HEK293 (cell line): Measurements from ENCODE around the gene MYLK2.

Experiments
- CTCF ChIA-PET: fragments of 350-600 bp; formaldehyde crosslinking; extraction: SDS; loops from one replicate; lab custom pipeline; 2021; ENCODE audit warnings: antibody characterized with exemption; lab: Yijun Ruan, JAX
- POLR2A ChIA-PET: fragments of 300-600 bp; formaldehyde crosslinking; extraction: SDS; loops from one replicate; lab custom pipeline; 2020; ENCODE audit warnings: antibody characterized with exemption, inconsistent platforms; lab: Yijun Ruan, JAX
- H3K27ac ChIP-seq: fragments of 200-500 bp; sonication (Bioruptor generic); 2 replicates; pipeline ENCODE4 v1.5.1; 2014; ENCODE audit warnings: low read depth, low read length, control low read depth, inconsistent platforms; ENCODE audit errors: extremely low read depth
- H3K36me3 ChIP-seq, 2 experiments: fragments of 200-500 bp in 1 of 2; sonication (Bioruptor generic) in 1 of 2; 1 replicate in 1 of 2; 2 replicates in 1 of 2; pipeline ENCODE4 v1.5.1; 2014 to 2017; ENCODE audit warnings: inconsistent platforms in 2 of 2, low read length in 2 of 2; ENCODE audit not compliant: control insufficient read depth in 2 of 2, insufficient read depth in 1 of 2
- H3K4me1 ChIP-seq: fragments of 200-500 bp; sonication (Bioruptor generic); 2 replicates; pipeline ENCODE4 v1.5.1; 2014; ENCODE audit warnings: mild to moderate bottlenecking, low read length, inconsistent platforms; ENCODE audit not compliant: control insufficient read depth, insufficient read depth
- H3K4me3 ChIP-seq: 2 replicates; pipeline ENCODE4 v1.5.1; 2011; ENCODE audit warnings: low read depth, mild to moderate bottlenecking, control low read depth, low read length, moderate library complexity
- H3K9me3 ChIP-seq: fragments of 200-500 bp; sonication (Bioruptor generic); 2 replicates; pipeline ENCODE4 v1.5.1; 2014; ENCODE audit warnings: low read depth, low read length, inconsistent platforms; ENCODE audit not compliant: control insufficient read depth, insufficient read depth
- BCL6B ChIP-seq: fragments of 450-650 bp; formaldehyde crosslinking; IDR thresholded peaks from 2 replicates; pipeline ENCODE4 v1.5.1; 2017; ENCODE audit warnings: missing biosample characterization, missing genetic modification characterization
- GLIS1 ChIP-seq: fragments of 450-650 bp; formaldehyde crosslinking; IDR thresholded peaks from 2 replicates; pipeline ENCODE4 v1.5.1; 2016; ENCODE audit warnings: missing biosample characterization, missing genetic modification characterization
- GLIS2 ChIP-seq: fragments of 450-650 bp; formaldehyde crosslinking; IDR thresholded peaks from 2 replicates; pipeline ENCODE4 v1.5.1; 2016; ENCODE audit warnings: missing biosample characterization, missing genetic modification characterization
- INSM2 ChIP-seq: fragments of 450-650 bp; formaldehyde crosslinking; IDR thresholded peaks from 2 replicates; pipeline ENCODE4 v1.5.1; 2016; ENCODE audit warnings: missing biosample characterization, missing genetic modification characterization
- KLF17 ChIP-seq: fragments of 450-650 bp; formaldehyde crosslinking; IDR thresholded peaks from 2 replicates; pipeline ENCODE4 v1.5.1; 2016; ENCODE audit warnings: missing biosample characterization, missing genetic modification characterization
- KLF8 ChIP-seq: fragments of 450-650 bp; formaldehyde crosslinking; IDR thresholded peaks from 2 replicates; pipeline ENCODE4 v1.5.1; 2016; ENCODE audit warnings: missing biosample characterization, missing genetic modification characterization
- SP2 ChIP-seq: fragments of 450-650 bp; formaldehyde crosslinking; IDR thresholded peaks from 2 replicates; pipeline ENCODE4 v1.5.1; 2016; ENCODE audit warnings: missing biosample characterization, missing genetic modification characterization
- TRIM28 ChIP-seq: IDR thresholded peaks from 2 replicates; pipeline ENCODE4 v1.6.1; 2011; ENCODE audit warnings: low read length, control low read depth, borderline replicate concordance
- ZBTB17 ChIP-seq: fragments of 450-650 bp; formaldehyde crosslinking; IDR thresholded peaks from 2 replicates; pipeline ENCODE4 v1.5.1; 2016; ENCODE audit warnings: missing biosample characterization, missing genetic modification characterization
- ZBTB20 ChIP-seq: fragments of 450-650 bp; formaldehyde crosslinking; IDR thresholded peaks from 2 replicates; pipeline ENCODE4 v1.5.1; 2016; ENCODE audit warnings: missing biosample characterization, missing genetic modification characterization
- ZBTB49 ChIP-seq: fragments of 450-650 bp; formaldehyde crosslinking; IDR thresholded peaks from 2 replicates; pipeline ENCODE4 v1.5.1; 2016; ENCODE audit warnings: missing biosample characterization, missing genetic modification characterization, low read depth
- ZBTB8A ChIP-seq: fragments of 450-650 bp; formaldehyde crosslinking; IDR thresholded peaks from 2 replicates; pipeline ENCODE4 v1.5.1; 2016; ENCODE audit warnings: missing biosample characterization, missing genetic modification characterization
- ZIC2 ChIP-seq: fragments of 450-650 bp; formaldehyde crosslinking; IDR thresholded peaks from 2 replicates; pipeline ENCODE4 v1.5.1; 2016; ENCODE audit warnings: missing biosample characterization, missing genetic modification characterization
- ZNF148 ChIP-seq: fragments of 450-650 bp; formaldehyde crosslinking; IDR thresholded peaks from 2 replicates; pipeline ENCODE4 v1.5.0; 2017; ENCODE audit warnings: missing biosample characterization, missing genetic modification characterization, borderline replicate concordance
- ZNF24 ChIP-seq: fragments of 450-650 bp; formaldehyde crosslinking; IDR thresholded peaks from 2 replicates; pipeline ENCODE4 v1.5.1; 2016; ENCODE audit warnings: missing biosample characterization, missing genetic modification characterization
- ZNF280D ChIP-seq: fragments of 450-650 bp; formaldehyde crosslinking; IDR thresholded peaks from 2 replicates; pipeline ENCODE4 v1.5.1; 2016; ENCODE audit warnings: missing biosample characterization, missing genetic modification characterization
- ZNF391 ChIP-seq: fragments of 450-650 bp; formaldehyde crosslinking; IDR thresholded peaks from 2 replicates; pipeline ENCODE4 v1.5.1; 2016; ENCODE audit warnings: low read depth, missing biosample characterization, missing genetic modification characterization, borderline replicate concordance
- ZNF529 ChIP-seq: fragments of 450-650 bp; formaldehyde crosslinking; IDR thresholded peaks from 2 replicates; pipeline ENCODE4 v1.5.1; 2017; ENCODE audit warnings: missing genetic modification characterization, missing biosample characterization; ENCODE audit not compliant: insufficient replicate concordance
- ZNF600 ChIP-seq: fragments of 450-650 bp; formaldehyde crosslinking; IDR thresholded peaks from 2 replicates; pipeline ENCODE4 v1.5.1; 2016; ENCODE audit warnings: missing biosample characterization, missing genetic modification characterization
- ZNF610 ChIP-seq: fragments of 450-650 bp; formaldehyde crosslinking; IDR thresholded peaks from 2 replicates; pipeline ENCODE4 v1.5.1; 2016; ENCODE audit warnings: missing biosample characterization, missing genetic modification characterization, borderline replicate concordance
- ZSCAN16 ChIP-seq: fragments of 450-650 bp; formaldehyde crosslinking; IDR thresholded peaks from 2 replicates; pipeline ENCODE4 v1.5.1; 2016; ENCODE audit warnings: missing biosample characterization, missing genetic modification characterization
- ZXDB ChIP-seq: fragments of 450-650 bp; formaldehyde crosslinking; IDR thresholded peaks from 2 replicates; pipeline ENCODE4 v1.5.1; 2016; ENCODE audit warnings: missing biosample characterization, missing genetic modification characterization

Gene MYLK2

GRCh38 chr20:31835977-31836852, 17.1 kb downstream of the MYLK2 start:
- ChIA-PET CTCF (interaction anchor here (0.8 to 8.4 kb wide), 6 partner anchors 10 to 195 kb away, joined by 3 to 87 read pairs (median 20); partner anchors contain the start of gene FOXS1), POLR2A (interaction anchor here (0.5 to 1.0 kb wide), 3 partner anchors 10 to 263 kb away, joined by 3 to 7 read pairs (median 3); no protein-coding TSS in a partner anchor)
- no peaks in the 10 kb centered on the region for H3K4me1 ChIP-seq
- TF ChIP-seq ZBTB49 (tag by site-specific recombination) (no peak), ZNF391 (peak; percentile 21; the same call in 1 of the 2 replicates), ZNF610 (no peak), ZIC2 (peak; percentile 98), SP2 (tag by site-specific recombination) (0 out of 2 replicates have a peak, but pooled peaks have one; percentile 7), ZSCAN16 (no peak), ZBTB17 (tag by site-specific recombination) (peak; percentile 66; the same call in 1 of the 2 replicates), ZBTB8A (tag by site-specific recombination) (no peak), ZNF600 (tag by site-specific recombination) (peak; percentile 35; the same call in 1 of the 2 replicates), ZNF148 (tag by site-specific recombination) (no peak), KLF17 (tag by site-specific recombination) (peak; percentile 85), INSM2 (tag by site-specific recombination) (no peak), ZXDB (peak; percentile 38; the same call in 1 of the 2 replicates), ZBTB20 (tag by site-specific recombination) (peak; percentile 54; the same call in 1 of the 2 replicates), ZNF280D (tag by site-specific recombination) (no peak), TRIM28 (no peak), GLIS1 (peak; percentile 99), GLIS2 (tag by site-specific recombination) (peak; percentile 97), ZNF529 (no peak), BCL6B (tag by site-specific recombination) (no peak), KLF8 (tag by site-specific recombination) (peak; percentile 52; the same call in 1 of the 2 replicates), ZNF24 (peak; percentile 49; the same call in 1 of the 2 replicates)

More at GRCh38 chr20:31835977-31836852, 17.1 kb downstream of the MYLK2 start:
- Histone ChIP-seq H3K36me3 (no peaks in the 10 kb centered on the region), H3K9me3 (no peaks in the 10 kb centered on the region), H3K27ac (no peak overlapping the region), H3K4me3 (no peak overlapping the region)
